OCI-LY7 (cell line): ENCODE results near the gene ERP29. TPM values are rescaled to one million over a fixed set of nuclear protein-coding genes. Genes with fewer than 3 reads are reported as not detected.
"Not testable (repeated sequence)": the region's sequence is repeated elsewhere in the genome, so short reads cannot be mapped to it uniquely, and the experiment has no call there.

ENCODE experiments used
- BruUV-seq: library from RNA; stranded (reverse); fragments of 400-500 nt; replicated peaks from 2 replicates; lab custom pipeline; 2021; lab: Mats Ljungman, UMichigan
- CTCF ChIA-PET: fragments of 300-600 bp; sonication (Branson Sonifier 250); formaldehyde crosslinking; loops from one replicate; lab custom pipeline; 2022; ENCODE audit warnings: antibody characterized with exemption; ENCODE audit not compliant: unreplicated experiment; lab: Charles Lee
- POLR2A ChIA-PET: fragments of 300-600 bp; sonication (Branson Sonifier 250); formaldehyde crosslinking; loops from one replicate; lab custom pipeline; 2022; ENCODE audit warnings: antibody characterized with exemption; lab: Charles Lee
- DNase-seq: peaks from one replicate; pipeline ENCODE4 v3.0.0-alpha.2; 2015; ENCODE audit warnings: low spot score
- H2AFZ ChIP-seq: fragments of 200-600 bp; sonication (generic), shearing (Covaris generic); 2 replicates; pipeline ENCODE4 v1.6.1; 2014; ENCODE audit warnings: mild to moderate bottlenecking, antibody characterized with exemption, low read length, moderate library complexity
- H3K27ac ChIP-seq: fragments of 200-600 bp; sonication (generic); 2 replicates; pipeline ENCODE4 v1.5.1; 2014; ENCODE audit warnings: mixed run types, low read depth, mild to moderate bottlenecking, moderate library complexity, low read length, inconsistent platforms; ENCODE audit not compliant: poor library complexity, severe bottlenecking
- H3K36me3 ChIP-seq: fragments of 200-600 bp; sonication (generic); 2 replicates; pipeline ENCODE4 v1.6.1; 2014; ENCODE audit warnings: mild to moderate bottlenecking, antibody characterized with exemption, low read length, moderate library complexity, mixed read lengths; ENCODE audit not compliant: insufficient read depth
- H3K4me1 ChIP-seq: fragments of 200-600 bp; sonication (generic); 2 replicates; pipeline ENCODE4 v1.5.1; 2014; ENCODE audit warnings: mild to moderate bottlenecking, low read length; ENCODE audit not compliant: insufficient read depth, poor library complexity, severe bottlenecking
- H3K4me2 ChIP-seq: fragments of 200-600 bp; sonication (generic); 2 replicates; pipeline ENCODE4 v1.6.1; 2014; ENCODE audit warnings: mild to moderate bottlenecking, low read length
- H3K4me3 ChIP-seq: fragments of 200-600 bp; sonication (generic); 2 replicates; pipeline ENCODE4 v1.5.1; 2014; ENCODE audit warnings: mild to moderate bottlenecking, low read depth, low read length; ENCODE audit not compliant: poor library complexity, severe bottlenecking
- H3K79me2 ChIP-seq: fragments of 200-600 bp; sonication (generic); 2 replicates; pipeline ENCODE4 v1.6.1; 2016; ENCODE audit warnings: low read depth, mild to moderate bottlenecking, low read length, moderate library complexity, mixed read lengths; ENCODE audit not compliant: insufficient read depth
- H3K9me2 ChIP-seq: fragments of 200-600 bp; sonication (generic); 2 replicates; pipeline ENCODE4 v1.6.1; 2016; ENCODE audit warnings: mild to moderate bottlenecking, low read length, mixed read lengths; ENCODE audit not compliant: insufficient read depth
- H3K9me3 ChIP-seq: fragments of 200-600 bp; sonication (generic); 2 replicates; pipeline ENCODE4 v1.6.1; 2014; ENCODE audit warnings: mild to moderate bottlenecking, mixed run types, low read length, mixed read lengths
- H4K20me1 ChIP-seq: fragments of 200-600 bp; sonication (generic); 2 replicates; pipeline ENCODE4 v1.6.1; 2014; ENCODE audit warnings: mild to moderate bottlenecking, antibody characterized with exemption, low read length, moderate library complexity, mixed read lengths; ENCODE audit not compliant: insufficient read depth
- EZH2phosphoT487 ChIP-seq: fragments of 200-600 bp; sonication (generic); IDR thresholded peaks from 2 replicates; pipeline ENCODE4 v1.6.1; 2018; ENCODE audit warnings: low read depth, borderline replicate concordance, mild to moderate bottlenecking, mixed run types, antibody characterized with exemption, low read length, moderate library complexity, mixed read lengths
- intact Hi-C: fragments of 100-400 bp; cut with micrococcal nuclease; formaldehyde crosslinking; loops from one replicate; pipeline ENCODE4 v1.10.0; 2022; ENCODE audit not compliant: unreplicated experiment
- total RNA-seq, 2 experiments: library from RNA; depleted of rRNA in 1 of 2; stranded (reverse); fragments of >200 nt in 1 of 2; shearing (Covaris generic) in 1 of 2; gene quantifications; 2 replicates each; pipeline ENCODE4 v1.2.3, GENCODE V29; 2014 to 2022
- TF ChIP-seq, protein P1 (sequence below): fragments of 200-600 bp; sonication (generic); conservative IDR thresholded peaks from 2 replicates; pipeline ENCODE4 v1.5.1; 2014; ENCODE audit warnings: mild to moderate bottlenecking, antibody characterized with exemption, low read length, moderate library complexity, mixed read lengths

ERP29 gene
- total RNA-seq, 2 experiments from 2014 or later: 72.1 to 107 TPM

GRCh38 chr12:111993292-111994150 is 19.7 kb upstream of the ERP29 start:
- no peaks in the 10 kb centered on the region for H3K79me2 ChIP-seq
- CTCF ChIA-PET: no interaction called here
- no peak overlapping the region for H3K4me3 ChIP-seq
- DNase-seq: no peak
- H3K4me1 ChIP-seq: peaks cover 19% of the 10 kb centered on the region
- H3K9me2 ChIP-seq: no peaks in the 10 kb centered on the region
- H3K9me3 ChIP-seq: no peaks in the 10 kb centered on the region
- peaks cover 13% of the 10 kb centered on the region; the same call in 1 of the 2 replicates for H4K20me1 ChIP-seq
- H3K4me2 ChIP-seq: peak overlapping the region; percentile 61
- POLR2A ChIA-PET: interaction anchor here (0.6 to 1.1 kb wide), 3 partner anchors 13 to 862 kb away, joined by 3 to 5 read pairs (median 3); no protein-coding TSS in a partner anchor
- no peak overlapping the region for H3K27ac ChIP-seq
- no peak overlapping the region for H2AFZ ChIP-seq
- no TSS peak for BruUV-seq
- no peaks in the 10 kb centered on the region for H3K36me3 ChIP-seq
- intact Hi-C loops: loop anchor here (2.0 kb wide), 1 partner anchor 19 kb away; the partner anchor contains the start of genes ERP29 and TMEM116
- no peak for TF ChIP-seq EZH2phosphoT487
- TF ChIP-seq, protein P1, sequence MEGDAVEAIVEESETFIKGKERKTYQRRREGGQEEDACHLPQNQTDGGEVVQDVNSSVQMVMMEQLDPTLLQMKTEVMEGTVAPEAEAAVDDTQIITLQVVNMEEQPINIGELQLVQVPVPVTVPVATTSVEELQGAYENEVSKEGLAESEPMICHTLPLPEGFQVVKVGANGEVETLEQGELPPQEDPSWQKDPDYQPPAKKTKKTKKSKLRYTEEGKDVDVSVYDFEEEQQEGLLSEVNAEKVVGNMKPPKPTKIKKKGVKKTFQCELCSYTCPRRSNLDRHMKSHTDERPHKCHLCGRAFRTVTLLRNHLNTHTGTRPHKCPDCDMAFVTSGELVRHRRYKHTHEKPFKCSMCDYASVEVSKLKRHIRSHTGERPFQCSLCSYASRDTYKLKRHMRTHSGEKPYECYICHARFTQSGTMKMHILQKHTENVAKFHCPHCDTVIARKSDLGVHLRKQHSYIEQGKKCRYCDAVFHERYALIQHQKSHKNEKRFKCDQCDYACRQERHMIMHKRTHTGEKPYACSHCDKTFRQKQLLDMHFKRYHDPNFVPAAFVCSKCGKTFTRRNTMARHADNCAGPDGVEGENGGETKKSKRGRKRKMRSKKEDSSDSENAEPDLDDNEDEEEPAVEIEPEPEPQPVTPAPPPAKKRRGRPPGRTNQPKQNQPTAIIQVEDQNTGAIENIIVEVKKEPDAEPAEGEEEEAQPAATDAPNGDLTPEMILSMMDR: no peak

DNA sequence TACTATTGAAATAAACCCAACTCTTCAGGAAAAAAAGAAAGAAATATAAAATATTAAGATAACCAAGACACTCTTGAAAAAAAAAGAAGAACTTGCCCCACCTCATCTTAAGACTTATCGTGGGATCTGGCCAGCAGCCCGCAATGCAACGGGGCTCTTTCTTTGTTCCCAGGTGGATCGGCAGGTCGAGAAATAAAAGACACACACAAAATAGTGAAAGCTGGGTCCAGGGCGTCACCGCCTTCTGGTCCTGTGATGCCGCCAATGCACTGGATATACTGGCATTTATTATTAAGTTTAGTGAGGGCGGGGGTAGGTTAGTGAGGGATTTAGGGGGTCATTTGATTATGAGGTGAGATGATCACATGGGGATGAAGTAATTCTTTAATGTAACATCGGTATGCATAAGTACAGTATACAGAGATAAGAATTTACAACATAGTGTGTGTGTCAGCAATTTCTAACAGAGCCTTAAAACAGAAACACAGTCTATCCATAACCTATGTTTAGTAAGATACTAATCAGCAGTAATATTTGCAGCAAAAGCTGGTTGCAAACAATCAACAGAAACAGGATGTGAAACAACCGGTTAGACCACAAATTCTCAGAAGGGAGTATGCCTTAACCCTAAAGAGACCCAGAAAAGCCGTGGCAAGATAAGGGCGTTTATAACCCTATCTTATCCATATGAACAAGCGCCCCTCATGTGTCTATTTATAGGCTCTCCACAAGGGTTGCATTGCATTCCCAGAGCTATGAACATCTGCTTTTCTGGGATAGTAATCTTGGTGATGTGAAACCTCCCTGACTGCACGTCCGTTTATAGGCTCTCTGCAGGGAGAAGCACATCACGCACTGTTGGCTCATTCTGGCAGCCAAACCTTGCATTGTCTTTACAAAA is 18.8 kb upstream of the ERP29 start:
- H3K9me2 ChIP-seq, H3K79me2 ChIP-seq, H3K36me3 ChIP-seq, H3K27ac ChIP-seq, CTCF ChIA-PET, H2AFZ ChIP-seq, H3K9me3 ChIP-seq, BruUV-seq: not testable (repeated sequence)
- H4K20me1 ChIP-seq: peaks cover 13% of the 10 kb centered on the region; the same call in 1 of the 2 replicates
- peak; percentile 70 for DNase-seq
- peak overlapping the region; percentile 61 for H3K4me2 ChIP-seq
- intact Hi-C loops: loop anchor here (2.0 kb wide), 1 partner anchor 18 kb away; the partner anchor contains the start of genes ERP29 and TMEM116
- H3K4me1 ChIP-seq: peaks cover 19% of the 10 kb centered on the region
- POLR2A ChIA-PET: interaction anchor here (0.6 to 0.8 kb wide), 2 partner anchors 14 to 863 kb away, joined by 3 read pairs; no protein-coding TSS in a partner anchor
- H3K4me3 ChIP-seq: peak overlapping the region; percentile 34
